CD8-positive, alpha-beta memory T cell (primary cell): Measurements from ENCODE around the gene UBE2U. TPM values are rescaled to one million over a fixed set of nuclear protein-coding genes. Genes with fewer than 3 reads are reported as not detected.

ENCODE experiments used
- CTCF ChIA-PET: fragments of 350-600 bp; sonication (Branson Sonifier 250); formaldehyde crosslinking; loops from one replicate; lab custom pipeline; 2021; ENCODE audit warnings: antibody characterized with exemption; lab: Charles Lee
- POLR2A ChIA-PET: fragments of 350-600 bp; sonication (Branson Sonifier 250); formaldehyde crosslinking; loops from one replicate; lab custom pipeline; 2021; ENCODE audit warnings: antibody characterized with exemption; lab: Charles Lee
- DNase-seq, 5 donors: peaks; one replicate each; pipeline versions ENCODE4 v3.0.0 to v3.0.0-alpha.2; 2020 to 2022; ENCODE audit warnings: mixed read lengths in 1 of 5
- H3K27ac ChIP-seq: one replicate; pipeline ENCODE4 v1.7.0; 2013; ENCODE audit warnings: low read depth, mild to moderate bottlenecking, low read length, moderate library complexity
- H3K27me3 ChIP-seq: 2 replicates; pipeline ENCODE4 v1.7.0; 2013; ENCODE audit warnings: low read length, mild to moderate bottlenecking; ENCODE audit not compliant: insufficient read depth, poor library complexity, severe bottlenecking
- H3K36me3 ChIP-seq: 2 replicates; pipeline ENCODE4 v1.7.0; 2013; ENCODE audit warnings: mild to moderate bottlenecking, low read length, moderate library complexity; ENCODE audit not compliant: insufficient read depth
- H3K4me1 ChIP-seq: 2 replicates; pipeline ENCODE4 v1.7.0; 2013; ENCODE audit warnings: mild to moderate bottlenecking, low read length, moderate library complexity; ENCODE audit not compliant: insufficient read depth
- H3K4me3 ChIP-seq: 2 replicates; pipeline ENCODE4 v1.7.0; 2013; ENCODE audit warnings: mild to moderate bottlenecking, low read length
- H3K9me3 ChIP-seq: 2 replicates; pipeline ENCODE4 v1.7.0; 2013; ENCODE audit warnings: mild to moderate bottlenecking, low read length
- H3K27ac Mint-ChIP-seq, 8 donors: one replicate each; pipeline ENCODE4 v1.8.0; 2020 to 2021; ENCODE audit warnings: mixed read lengths in 8 of 8, mild to moderate bottlenecking in 6 of 8, inconsistent platforms in 3 of 8, moderate library complexity in 3 of 8
- H3K27me3 Mint-ChIP-seq, 2 donors: one replicate each; pipeline ENCODE4 v1.8.0; 2020 to 2021; ENCODE audit warnings: mixed read lengths in 2 of 2, mild to moderate bottlenecking in 1 of 2, moderate library complexity in 1 of 2
- H3K36me3 Mint-ChIP-seq, 3 donors: one replicate each; pipeline ENCODE4 v1.8.0; 2020 to 2021; ENCODE audit warnings: mixed read lengths in 3 of 3, inconsistent platforms in 1 of 3, mild to moderate bottlenecking in 1 of 3
- H3K4me1 Mint-ChIP-seq, 3 donors: one replicate each; pipeline ENCODE4 v1.8.0; 2020 to 2021; ENCODE audit warnings: mixed read lengths in 3 of 3, inconsistent platforms in 1 of 3, mild to moderate bottlenecking in 1 of 3
- H3K4me3 Mint-ChIP-seq, 7 donors: one replicate each; pipeline ENCODE4 v1.8.0; 2020 to 2021; ENCODE audit warnings: mixed read lengths in 7 of 7, mild to moderate bottlenecking in 6 of 7, moderate library complexity in 4 of 7, inconsistent platforms in 2 of 7
- H3K9me3 Mint-ChIP-seq, 5 donors: one replicate each; pipeline ENCODE4 v1.8.0; 2020 to 2022; ENCODE audit warnings: mixed read lengths in 5 of 5, mild to moderate bottlenecking in 3 of 5, moderate library complexity in 2 of 5, inconsistent platforms in 1 of 5
- polyA plus RNA-seq: library from polyadenylated mRNA; unstranded; fragments of 300-500 nt; fragmentation: Illumina TruSeq; gene quantifications from one replicate; pipeline ENCODE4 v1.2.3, GENCODE V29; 2021
- total RNA-seq, 2 experiments: library from RNA; stranded (reverse); gene quantifications; one replicate each; pipeline ENCODE4 v1.2.3, GENCODE V29; 2021

UBE2U gene
- total and polyA plus RNA-seq, 3 experiments from 2014 or later, result not detected

GRCh38 chr1:64195081-64195395 is 8.4 kb upstream of the UBE2U start:
- H3K4me3 ChIP-seq, result no peak overlapping the region
- Mint-ChIP-seq H3K27ac (no peak overlapping the region), H3K4me3 (no peak overlapping the region), H3K27me3 (no peaks in the 10 kb centered on the region), H3K36me3 (no peaks in the 10 kb centered on the region), H3K4me1 (no peaks in the 10 kb centered on the region), H3K9me3 (no peaks in the 10 kb centered on the region)
- H3K36me3 ChIP-seq, result no peaks in the 10 kb centered on the region
- no peak for DNase-seq
- H3K9me3 ChIP-seq, result no peaks in the 10 kb centered on the region
- CTCF ChIA-PET, result no interaction called here
- no peaks in the 10 kb centered on the region for H3K27me3 ChIP-seq
- H3K4me1 ChIP-seq, result no peaks in the 10 kb centered on the region
- H3K27ac ChIP-seq, result no peak overlapping the region
- POLR2A ChIA-PET, result no interaction called here

DNA sequence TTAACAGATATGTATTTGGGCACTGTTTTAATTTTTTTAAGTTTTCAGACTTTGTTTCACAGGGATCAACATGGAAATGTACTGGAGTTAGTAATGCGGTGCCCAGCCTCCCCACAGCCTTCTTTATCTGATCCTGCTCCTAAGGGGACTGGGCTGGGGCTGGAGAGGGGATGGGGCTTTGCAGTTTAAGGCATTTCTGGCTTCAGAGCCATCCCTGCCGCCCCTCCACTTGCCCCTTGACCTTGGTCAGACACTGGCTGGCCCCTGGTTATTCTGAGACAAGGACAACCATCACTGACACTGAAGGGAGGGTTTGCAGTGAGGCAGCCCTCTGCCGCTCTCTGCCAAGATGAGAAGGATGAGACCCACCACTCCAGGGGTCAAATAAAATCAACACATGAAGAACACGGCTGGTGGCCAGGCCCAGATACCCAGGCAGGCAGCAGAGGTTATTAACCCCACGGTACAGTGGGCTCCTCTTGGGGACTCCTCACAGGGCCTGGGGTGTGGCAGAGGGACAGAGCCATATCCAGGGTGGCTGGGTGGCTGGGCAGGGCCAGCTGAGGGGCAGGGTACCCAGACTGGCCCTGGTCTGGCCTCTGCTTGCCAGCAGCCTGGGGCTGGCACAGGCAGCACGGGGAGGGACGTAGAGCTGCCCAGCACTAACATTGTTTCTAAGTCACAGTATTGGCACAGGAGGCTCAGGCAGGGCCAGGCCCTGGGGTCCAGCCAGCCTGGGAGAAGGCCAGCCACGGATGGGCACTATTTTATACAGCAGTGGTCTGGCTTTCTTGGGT is 7.2 kb upstream of the UBE2U start:
- no peaks in the 10 kb centered on the region for H3K27me3 Mint-ChIP-seq
- no peak overlapping the region for H3K27ac Mint-ChIP-seq
- no peak overlapping the region for H3K4me3 Mint-ChIP-seq
- Histone ChIP-seq H3K9me3 (no peaks in the 10 kb centered on the region), H3K36me3 (no peaks in the 10 kb centered on the region), H3K27me3 (no peaks in the 10 kb centered on the region), H3K27ac (no peak overlapping the region), H3K4me3 (no peak overlapping the region), H3K4me1 (no peaks in the 10 kb centered on the region)
- no peaks in the 10 kb centered on the region for H3K9me3 Mint-ChIP-seq
- H3K4me1 Mint-ChIP-seq, result no peaks in the 10 kb centered on the region
- CTCF ChIA-PET, result no interaction called here
- POLR2A ChIA-PET, result no interaction called here
- H3K36me3 Mint-ChIP-seq, result no peaks in the 10 kb centered on the region
- DNase-seq, result no peak

DNA sequence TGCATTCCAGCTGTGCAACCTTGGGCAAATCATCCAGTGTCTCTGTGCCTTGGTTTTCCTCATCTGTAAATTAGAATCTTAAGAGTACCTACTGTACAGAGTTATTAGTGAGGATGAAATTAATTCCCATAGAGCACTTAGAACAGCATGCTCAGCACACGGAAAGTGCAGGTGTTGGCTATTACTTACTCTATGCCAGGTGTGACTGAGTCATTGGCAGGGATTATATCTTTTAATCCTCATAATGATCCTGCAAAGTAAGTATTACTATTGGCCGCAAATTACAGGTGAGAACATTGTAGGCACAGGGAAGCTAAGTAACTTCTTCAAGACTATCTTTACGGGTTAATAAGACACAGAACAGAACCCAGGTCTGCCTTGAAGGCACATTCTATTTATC is 6.3 kb upstream of the UBE2U start:
- no peaks in the 10 kb centered on the region for H3K36me3 Mint-ChIP-seq
- no peak overlapping the region for H3K4me3 ChIP-seq
- peak overlapping the region in 1 of 8 donors; percentile 19 for H3K27ac Mint-ChIP-seq
- ChIA-PET POLR2A (no interaction called here), CTCF (no interaction called here)
- no peaks in the 10 kb centered on the region for H3K4me1 Mint-ChIP-seq
- no peaks in the 10 kb centered on the region for H3K9me3 Mint-ChIP-seq
- no peaks in the 10 kb centered on the region for H3K4me1 ChIP-seq
- H3K36me3 ChIP-seq, result no peaks in the 10 kb centered on the region
- H3K9me3 ChIP-seq, result no peaks in the 10 kb centered on the region
- no peaks in the 10 kb centered on the region for H3K27me3 Mint-ChIP-seq
- DNase-seq, result no peak
- H3K4me3 Mint-ChIP-seq, result no peak overlapping the region
- no peaks in the 10 kb centered on the region for H3K27me3 ChIP-seq
- H3K27ac ChIP-seq, result no peak overlapping the region

DNA sequence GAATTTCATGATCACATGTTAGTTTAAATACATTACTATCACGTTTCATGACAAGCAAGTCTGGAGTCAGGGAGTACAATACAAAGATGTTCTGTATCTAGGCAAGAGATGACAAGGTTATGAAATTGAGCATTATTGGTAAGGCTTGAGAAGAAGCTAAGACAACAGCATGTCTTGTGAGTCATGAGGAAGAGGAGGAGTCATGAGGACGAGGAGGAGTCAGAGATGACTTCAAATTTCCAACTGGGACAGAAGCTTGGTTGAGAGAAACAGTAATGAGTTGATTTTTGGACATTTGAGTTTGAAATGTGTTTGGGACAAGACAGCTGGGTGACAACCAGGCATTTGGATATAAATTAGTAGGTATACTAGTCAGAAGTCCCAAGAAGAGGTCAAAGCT is 4.3 kb upstream of the UBE2U start:
- H3K9me3 ChIP-seq, result no peaks in the 10 kb centered on the region
- Mint-ChIP-seq H3K27me3 (no peaks in the 10 kb centered on the region), H3K4me3 (no peak overlapping the region), H3K9me3 (peaks cover 0 to 1% (median 0%) of the 10 kb centered on the region in 5 donors), H3K27ac (no peak overlapping the region), H3K36me3 (no peaks in the 10 kb centered on the region), H3K4me1 (no peaks in the 10 kb centered on the region)
- H3K27ac ChIP-seq, result no peak overlapping the region
- no peak for DNase-seq
- H3K36me3 ChIP-seq, result no peaks in the 10 kb centered on the region
- H3K27me3 ChIP-seq, result no peaks in the 10 kb centered on the region
- H3K4me3 ChIP-seq, result no peak overlapping the region
- no peaks in the 10 kb centered on the region for H3K4me1 ChIP-seq
- POLR2A ChIA-PET, result no interaction called here
- CTCF ChIA-PET, result no interaction called here

- Mint-ChIP-seq H3K4me3 (no peak overlapping the region), H3K9me3 (peaks cover 0 to 1% (median 0%) of the 10 kb centered on the region in 5 donors), H3K27me3 (peaks cover 4 to 5% of the 10 kb centered on the region in 2 donors), H3K27ac (no peak overlapping the region), H3K4me1 (no peaks in the 10 kb centered on the region), H3K36me3 (no peaks in the 10 kb centered on the region)
- H3K27me3 ChIP-seq, result no peaks in the 10 kb centered on the region
- H3K4me3 ChIP-seq, result no peak overlapping the region
- no peak overlapping the region for H3K27ac ChIP-seq
- H3K36me3 ChIP-seq, result no peaks in the 10 kb centered on the region
- DNase-seq, result no peak
- ChIA-PET CTCF (no interaction called here), POLR2A (no interaction called here)
- H3K9me3 ChIP-seq, result no peaks in the 10 kb centered on the region
- no peaks in the 10 kb centered on the region for H3K4me1 ChIP-seq
Observed at GRCh38 chr1:64200064-64200463, 3.4 kb upstream of the UBE2U start.

DNA sequence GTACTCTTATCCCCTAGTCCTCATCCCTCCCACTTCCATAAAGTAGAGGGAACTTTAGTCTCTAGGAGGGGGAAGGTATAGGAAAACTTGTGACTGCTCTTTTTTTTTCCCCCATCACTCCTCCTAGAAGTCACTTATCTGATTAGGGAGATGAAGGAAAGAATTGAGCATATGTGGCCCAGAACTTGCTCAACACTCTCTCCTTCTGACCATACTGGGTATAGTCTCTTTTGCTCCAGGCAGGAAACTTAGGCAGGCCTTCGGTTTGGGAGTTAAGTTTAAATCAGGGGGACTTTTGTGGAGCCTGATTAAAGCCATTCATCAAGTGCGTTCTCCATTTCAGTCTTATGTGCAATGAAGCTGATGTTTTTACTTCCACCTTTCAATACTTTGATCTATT is 5.8 kb downstream of the UBE2U start:
- Mint-ChIP-seq H3K4me1 (no peaks in the 10 kb centered on the region), H3K4me3 (no peak overlapping the region), H3K9me3 (no peaks in the 10 kb centered on the region), H3K27me3 (peaks cover 7 to 22% of the 10 kb centered on the region in 2 donors), H3K36me3 (no peaks in the 10 kb centered on the region), H3K27ac (no peak overlapping the region)
- no peak overlapping the region for H3K4me3 ChIP-seq
- H3K27ac ChIP-seq, result no peak overlapping the region
- H3K4me1 ChIP-seq, result no peaks in the 10 kb centered on the region
- no peaks in the 10 kb centered on the region for H3K27me3 ChIP-seq
- no peaks in the 10 kb centered on the region for H3K9me3 ChIP-seq
- CTCF ChIA-PET, result no interaction called here
- no peaks in the 10 kb centered on the region for H3K36me3 ChIP-seq
- DNase-seq, result no peak
- POLR2A ChIA-PET, result no interaction called here

- Histone ChIP-seq H3K36me3 (no peaks in the 10 kb centered on the region), H3K4me1 (no peaks in the 10 kb centered on the region), H3K9me3 (no peaks in the 10 kb centered on the region), H3K27me3 (no peaks in the 10 kb centered on the region), H3K4me3 (no peak overlapping the region), H3K27ac (no peak overlapping the region)
- Mint-ChIP-seq H3K4me3 (no peak overlapping the region), H3K4me1 (no peaks in the 10 kb centered on the region), H3K27me3 (peaks cover 3 to 24% of the 10 kb centered on the region in 2 donors), H3K9me3 (no peaks in the 10 kb centered on the region), H3K27ac (no peak overlapping the region), H3K36me3 (no peaks in the 10 kb centered on the region)
- ChIA-PET POLR2A (no interaction called here), CTCF (no interaction called here)
- no peak for DNase-seq
Observed at GRCh38 chr1:64212031-64212430, 8.6 kb downstream of the UBE2U start.

DNA sequence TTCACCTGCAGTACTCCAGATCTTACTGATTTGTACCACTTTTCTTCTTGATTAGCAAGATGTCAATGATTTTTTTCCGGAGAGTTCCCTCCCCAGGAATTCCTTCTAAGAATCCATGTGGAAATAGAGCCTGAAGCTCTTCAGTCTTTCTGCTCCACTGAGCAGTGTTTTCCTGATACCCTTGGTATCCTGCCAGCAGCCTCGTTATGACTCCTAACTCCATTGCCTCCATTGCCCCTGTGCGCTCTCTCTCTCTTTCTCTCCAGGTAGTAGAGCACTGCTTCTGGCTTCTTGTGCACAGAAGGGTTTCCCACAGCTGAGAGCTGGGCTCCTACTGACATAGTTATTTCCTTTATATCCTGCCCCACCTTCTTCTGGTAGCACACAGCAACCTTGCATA is 12.2 kb downstream of the UBE2U start:
- Mint-ChIP-seq H3K36me3 (no peaks in the 10 kb centered on the region), H3K27ac (no peak overlapping the region)
- CTCF ChIA-PET, result no interaction called here

More for the DNA sequence above, 12.2 kb downstream of the UBE2U start:
- Mint-ChIP-seq H3K4me3 (no peak overlapping the region), H3K4me1 (no peaks in the 10 kb centered on the region), H3K27me3 (peaks cover 3 to 28% of the 10 kb centered on the region in 2 donors), H3K9me3 (no peaks in the 10 kb centered on the region)
- Histone ChIP-seq H3K9me3 (no peaks in the 10 kb centered on the region), H3K27me3 (no peaks in the 10 kb centered on the region), H3K4me3 (no peak overlapping the region), H3K36me3 (no peaks in the 10 kb centered on the region), H3K4me1 (no peaks in the 10 kb centered on the region), H3K27ac (no peak overlapping the region)
- POLR2A ChIA-PET, result no interaction called here
- no peak for DNase-seq
